ENCODE results near the gene MIAT. TPM values are rescaled to one million over a fixed set of nuclear protein-coding genes. Genes with fewer than 3 reads are reported as not detected.

Gene MIAT
- total and polyA plus RNA-seq, 2 of the 13 experiments (the other 11 are each of a cell fraction or from before 2014, with no cell fraction given), result 0.04 TPM; not detected in 1

- Histone ChIP-seq H3K4me2 (ENCODE audit: low read depth, low read length) (no peak overlapping the region), H3K27me3 (ENCODE audit: control insufficient read depth in 1 of 2, insufficient read depth in 2 of 2, low read length in 2 of 2) (peaks cover 0 to 8% of the 10 kb centered on the region in 2 experiments; a peak in 2 of 5 replicates), H2AFZ (ENCODE audit: low read length) (no peak overlapping the region), H3K4me3 (replicated peaks in 1 of 3; ENCODE audit: insufficient read depth in 1 of 3, low read depth in 2 of 3, low read length in 3 of 3) (no peak overlapping the region), H3K36me3 (replicated peaks in 1 of 2; ENCODE audit: control insufficient read depth in 1 of 2, insufficient read depth in 2 of 2, low read length in 2 of 2) (no peaks in the 10 kb centered on the region), H3K27ac (ENCODE audit: extremely low read length, insufficient read depth, low read length) (no peak overlapping the region), H3K9ac (ENCODE audit: insufficient read depth, low read depth, low read length) (no peak overlapping the region), H4K20me1 (ENCODE audit: insufficient read depth, low read length) (no peaks in the 10 kb centered on the region), H3K4me1 (ENCODE audit: insufficient read depth, low read length) (no peaks in the 10 kb centered on the region), H3K79me2 (ENCODE audit: insufficient read depth, low read length) (no peaks in the 10 kb centered on the region), H3K9me3 (ENCODE audit: low read length) (no peaks in the 10 kb centered on the region)
- intact Hi-C loops (cut with micrococcal nuclease; ENCODE audit: unreplicated experiment), result no loop called here
- CTCF ChIA-PET (ENCODE audit: low intra/inter-chr PET ratio, low total read pairs), result no interaction called here
- in situ Hi-C loops (cut with HindIII; ENCODE audit: extremely low pct_ligation_motif_present, low pct_unique_long_range_greater_than_20kb), result no loop called here
- TF ChIP-seq SOX6 (IDR thresholded peaks at IDR 0.05) (no peak), SOX6 (CRISPR knock-in tag; IDR thresholded peaks at IDR 0.05) (no peak), BCL6 (CRISPR knock-in tag; IDR thresholded peaks at IDR 0.05) (no peak), ZSCAN12 (CRISPR knock-in tag; IDR thresholded peaks at IDR 0.05) (no peak), CCAR2 (optimal IDR thresholded peaks at IDR 0.05; ENCODE audit: low read depth, low read length) (no peak), SP1 (IDR thresholded peaks at IDR 0.05) (no peak), SP1 (CRISPR knock-in tag; IDR thresholded peaks at IDR 0.05) (no peak), ZNF670 (CRISPR knock-in tag; IDR thresholded peaks at IDR 0.05; ENCODE audit: borderline replicate concordance) (no peak), SOX5 (CRISPR knock-in tag; IDR thresholded peaks at IDR 0.05; ENCODE audit: borderline replicate concordance) (no peak), TAF1 (CRISPR knock-in tag; IDR thresholded peaks at IDR 0.05) (no peak), ZNF414 (CRISPR knock-in tag; IDR thresholded peaks at IDR 0.05) (no peak), POLR2A (IDR thresholded peaks at IDR 0.05; ENCODE audit: insufficient read depth in 1 of 2, low read depth in 2 of 2, low read length in 2 of 2) (no peak), JUNB (CRISPR knock-in tag; IDR thresholded peaks at IDR 0.05; ENCODE audit: borderline replicate concordance) (no peak), ATM (IDR thresholded peaks at IDR 0.05; ENCODE audit: borderline replicate concordance) (no peak), TFE3 (CRISPR knock-in tag; IDR thresholded peaks at IDR 0.05) (no peak), PRMT3 (CRISPR knock-in tag; IDR thresholded peaks at IDR 0.05; ENCODE audit: borderline replicate concordance, low read depth) (no peak), REXO4 (CRISPR knock-in tag; IDR thresholded peaks at IDR 0.05; ENCODE audit: borderline replicate concordance) (no peak), MED13 (CRISPR knock-in tag; IDR thresholded peaks at IDR 0.05) (no peak), RFXAP (CRISPR knock-in tag; IDR thresholded peaks at IDR 0.05; ENCODE audit: borderline replicate concordance) (no peak)
- BruUV-seq (replicated peaks), result no TSS peak
- POLR2A ChIA-PET, result no interaction called here
- DNase-seq (ENCODE audit: low spot score), result no peak
- no peak for ATAC-seq
- 11% methylated on average over 9 of the region's 12 CpGs for WGBS (ENCODE audit: low lambda C conversion rate)
- FAIRE-seq, result no peak
Observed at GRCh38 chr22:26610072-26610958, 47.1 kb upstream of the MIAT start.
